Thymus (tissue), 11 donors: Measurements from ENCODE around the gene ACRBP. TPM values are rescaled to one million over a fixed set of nuclear protein-coding genes. Genes with fewer than 3 reads are reported as not detected.

Experiments
- DNase-seq, 9 donors: peaks; one replicate each; pipeline ENCODE4 v3.0.0-alpha.2; 2013; ENCODE audit warnings: low spot score in 9 of 9, low read depth in 6 of 9, missing footprints in 1 of 9
- H3K27ac ChIP-seq, 2 donors: one replicate each; pipeline ENCODE4 v1.5.1; 2013; ENCODE audit warnings: control low read depth in 1 of 2, low read depth in 1 of 2, low read length in 1 of 2, mild to moderate bottlenecking in 1 of 2, moderate library complexity in 1 of 2
- H3K27me3 ChIP-seq, 2 donors: one replicate each; pipeline ENCODE4 v1.5.1; 2013; ENCODE audit warnings: low read length in 1 of 2; ENCODE audit not compliant: control insufficient read depth in 2 of 2, insufficient read depth in 1 of 2
- H3K36me3 ChIP-seq, 2 donors: one replicate each; pipeline ENCODE4 v1.5.1; 2013; ENCODE audit warnings: low read length in 1 of 2, mild to moderate bottlenecking in 1 of 2, moderate library complexity in 1 of 2; ENCODE audit not compliant: control insufficient read depth in 2 of 2, insufficient read depth in 2 of 2
- H3K4me1 ChIP-seq, 2 donors: one replicate each; pipeline ENCODE4 v1.5.1; 2013; ENCODE audit warnings: low read length in 2 of 2; ENCODE audit not compliant: control insufficient read depth in 2 of 2, insufficient read depth in 2 of 2
- H3K4me3 ChIP-seq, 2 donors: one replicate each; pipeline ENCODE4 v1.5.1; 2013; ENCODE audit warnings: low read length in 2 of 2, control low read depth in 1 of 2, mild to moderate bottlenecking in 1 of 2
- H3K9me3 ChIP-seq, 2 donors: one replicate each; pipeline ENCODE4 v1.5.1; 2013; ENCODE audit warnings: low read length in 1 of 2, mild to moderate bottlenecking in 1 of 2; ENCODE audit not compliant: control insufficient read depth in 2 of 2, insufficient read depth in 1 of 2
- WGBS: extraction: QIAGEN DNeasy Blood & Tissue Kit; methylation state at CpG from one replicate; pipeline ENCODE4 v1.1.7; 2013; 5-methylcytosine and 5-hydroxymethylcytosine counted together
- polyA plus RNA-seq: library from polyadenylated mRNA; stranded (reverse); fragments of 200-250 nt; gene quantifications from one replicate; pipeline ENCODE4 v1.2.3, GENCODE V29; 2013
- total RNA-seq: library from RNA; stranded (reverse); fragments of 120-200 nt; gene quantifications from one replicate; pipeline ENCODE4 v1.2.4, GENCODE V29; 2013
- donor health status: healthy.

ACRBP gene
- total and polyA plus RNA-seq, 2 donors, result 2.0 to 10.5 TPM

GRCh38 chr12:6685814-6686213, 38.6 kb upstream of the ACRBP start:
- no peak for DNase-seq
- H3K4me1 ChIP-seq, result peaks cover 14 to 24% of the 10 kb centered on the region in 2 donors

GRCh38 chr12:6684609-6685008, 37.4 kb upstream of the ACRBP start:
- H3K36me3 ChIP-seq, result peaks cover 20 to 60% of the 10 kb centered on the region in 2 donors
- H3K4me3 ChIP-seq, result no peak overlapping the region
- H3K27ac ChIP-seq, result no peak overlapping the region
- peak in 4 of 9 donors; percentile 18 to 64 (median 30) for DNase-seq
- no peaks in the 10 kb centered on the region for H3K9me3 ChIP-seq
- no peaks in the 10 kb centered on the region for H3K27me3 ChIP-seq
- 78% methylated on average over 6 of the region's 6 CpGs for WGBS
- H3K4me1 ChIP-seq, result peaks cover 8 to 15% of the 10 kb centered on the region in 2 donors

More at GRCh38 chr12:6685814-6686213, 38.6 kb upstream of the ACRBP start:
- Histone ChIP-seq H3K4me3 (no peak overlapping the region), H3K9me3 (no peaks in the 10 kb centered on the region), H3K36me3 (peaks cover 19 to 48% of the 10 kb centered on the region in 2 donors), H3K27ac (no peak overlapping the region), H3K27me3 (no peaks in the 10 kb centered on the region)
- 94% methylated on average over 3 of the region's 3 CpGs for WGBS

- WGBS, result 96% methylated on average over 5 of the region's 5 CpGs
- Histone ChIP-seq H3K4me3 (no peak overlapping the region), H3K27ac (no peak overlapping the region), H3K9me3 (no peaks in the 10 kb centered on the region), H3K36me3 (peaks cover 76 to 97% of the 10 kb centered on the region in 2 donors), H3K4me1 (no peaks in the 10 kb centered on the region), H3K27me3 (no peaks in the 10 kb centered on the region)
- DNase-seq, result no peak
Measured at GRCh38 chr12:6676962-6677361, 29.7 kb upstream of the ACRBP start.

DNA sequence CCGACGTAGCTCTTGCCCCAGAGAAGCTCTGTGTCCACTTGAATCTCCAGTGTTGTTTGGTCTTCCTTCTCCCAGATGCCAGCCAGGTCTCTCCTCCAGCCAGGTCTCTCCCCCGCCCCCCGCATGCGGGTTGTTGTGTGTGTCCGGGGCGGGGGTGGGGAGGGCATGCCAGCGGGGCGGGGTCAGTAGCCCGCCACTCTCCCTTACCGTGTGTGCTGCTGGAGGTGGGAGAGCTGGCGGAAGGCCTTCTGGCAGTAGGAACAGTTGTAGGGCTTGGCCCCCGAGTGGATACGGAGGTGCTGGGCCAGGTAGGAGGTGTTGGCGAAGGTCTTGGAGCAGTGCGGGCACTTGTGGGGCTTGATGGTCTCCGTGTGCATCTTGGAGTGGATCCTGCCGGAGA, 24.9 kb upstream of the ACRBP start:
- Histone ChIP-seq H3K36me3 (peaks cover 84 to 97% of the 10 kb centered on the region in 2 donors), H3K27me3 (no peaks in the 10 kb centered on the region), H3K4me1 (no peaks in the 10 kb centered on the region), H3K9me3 (no peaks in the 10 kb centered on the region), H3K27ac (no peak overlapping the region), H3K4me3 (no peak overlapping the region)
- WGBS, result 98% methylated on average over 18 of the region's 18 CpGs
- no peak for DNase-seq

DNA sequence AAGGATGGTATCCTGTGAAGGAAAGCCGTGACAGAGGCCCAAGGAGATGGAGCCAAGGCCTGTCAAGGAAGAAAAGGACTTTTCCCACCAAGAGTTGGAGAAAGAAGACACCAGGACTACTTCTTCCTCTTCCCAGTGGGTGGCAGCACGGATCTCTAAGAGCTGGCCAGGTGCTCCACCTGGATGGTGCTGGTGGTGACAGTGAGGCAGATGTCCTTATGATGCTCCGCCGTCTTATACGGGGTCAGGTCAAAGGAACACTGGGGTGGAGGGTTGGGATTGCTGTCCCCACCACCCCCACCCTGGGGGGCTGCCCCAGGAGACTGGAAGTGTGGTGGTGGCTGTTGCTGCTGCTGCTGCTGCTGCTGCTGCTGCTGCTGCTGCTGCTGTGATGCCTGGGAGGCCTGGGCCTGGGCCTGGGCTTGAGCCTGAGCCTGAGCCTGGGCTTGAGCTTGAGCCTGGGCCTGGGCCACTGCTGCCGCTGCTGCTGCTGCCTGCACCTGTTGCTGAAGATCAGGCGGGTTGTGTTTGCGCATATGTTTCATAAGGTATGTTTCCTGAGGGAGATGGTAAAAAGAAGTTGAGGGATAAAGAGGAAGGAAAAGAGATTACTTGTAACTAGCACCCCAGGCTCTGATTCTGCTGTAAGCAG, 20.5 kb upstream of the ACRBP start:
- WGBS, result 97% methylated on average over 8 of the region's 8 CpGs
- Histone ChIP-seq H3K9me3 (no peaks in the 10 kb centered on the region), H3K27me3 (no peaks in the 10 kb centered on the region), H3K4me3 (no peak overlapping the region), H3K36me3 (peaks cover 52 to 67% of the 10 kb centered on the region in 2 donors), H3K4me1 (peaks cover 0 to 4% of the 10 kb centered on the region in 2 donors), H3K27ac (no peak overlapping the region)
- no peak for DNase-seq

- Histone ChIP-seq H3K4me1 (peaks cover 7 to 10% of the 10 kb centered on the region in 2 donors), H3K27me3 (no peaks in the 10 kb centered on the region), H3K9me3 (no peaks in the 10 kb centered on the region), H3K36me3 (peaks cover 38 to 52% of the 10 kb centered on the region in 2 donors), H3K4me3 (no peak overlapping the region), H3K27ac (no peak overlapping the region)
- WGBS, result 98% methylated on average over 2 of the region's 2 CpGs
- DNase-seq, result no peak
Measured at GRCh38 chr12:6666211-6666610, 19.0 kb upstream of the ACRBP start.

DNA sequence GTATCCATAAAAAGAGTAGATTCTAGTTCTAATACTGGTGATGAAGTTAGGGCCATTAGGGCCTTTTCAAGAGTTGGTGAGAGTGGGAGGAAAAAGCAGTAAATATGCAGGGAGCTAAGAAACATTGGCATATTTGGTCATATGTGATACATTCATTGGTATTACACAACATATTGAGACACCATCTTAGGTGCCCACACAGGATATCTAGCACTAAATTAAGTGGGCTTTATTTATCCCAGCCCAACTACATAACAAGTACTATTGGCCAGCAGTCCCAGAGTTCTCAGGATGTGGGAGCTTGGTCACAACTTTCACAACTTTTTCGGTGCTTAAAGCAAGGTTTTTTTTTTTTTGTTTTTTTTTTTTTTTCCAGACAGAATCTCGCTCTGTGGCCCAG, 17.7 kb upstream of the ACRBP start:
- H3K36me3 ChIP-seq, result peaks cover 26 to 39% of the 10 kb centered on the region in 2 donors
- no peak overlapping the region for H3K4me3 ChIP-seq
- 98% methylated on average over 2 of the region's 2 CpGs for WGBS
- DNase-seq, result no peak
- H3K9me3 ChIP-seq, result no peaks in the 10 kb centered on the region
- H3K4me1 ChIP-seq, result peaks cover 7 to 10% of the 10 kb centered on the region in 2 donors
- H3K27me3 ChIP-seq, result no peaks in the 10 kb centered on the region
- no peak overlapping the region for H3K27ac ChIP-seq

DNA sequence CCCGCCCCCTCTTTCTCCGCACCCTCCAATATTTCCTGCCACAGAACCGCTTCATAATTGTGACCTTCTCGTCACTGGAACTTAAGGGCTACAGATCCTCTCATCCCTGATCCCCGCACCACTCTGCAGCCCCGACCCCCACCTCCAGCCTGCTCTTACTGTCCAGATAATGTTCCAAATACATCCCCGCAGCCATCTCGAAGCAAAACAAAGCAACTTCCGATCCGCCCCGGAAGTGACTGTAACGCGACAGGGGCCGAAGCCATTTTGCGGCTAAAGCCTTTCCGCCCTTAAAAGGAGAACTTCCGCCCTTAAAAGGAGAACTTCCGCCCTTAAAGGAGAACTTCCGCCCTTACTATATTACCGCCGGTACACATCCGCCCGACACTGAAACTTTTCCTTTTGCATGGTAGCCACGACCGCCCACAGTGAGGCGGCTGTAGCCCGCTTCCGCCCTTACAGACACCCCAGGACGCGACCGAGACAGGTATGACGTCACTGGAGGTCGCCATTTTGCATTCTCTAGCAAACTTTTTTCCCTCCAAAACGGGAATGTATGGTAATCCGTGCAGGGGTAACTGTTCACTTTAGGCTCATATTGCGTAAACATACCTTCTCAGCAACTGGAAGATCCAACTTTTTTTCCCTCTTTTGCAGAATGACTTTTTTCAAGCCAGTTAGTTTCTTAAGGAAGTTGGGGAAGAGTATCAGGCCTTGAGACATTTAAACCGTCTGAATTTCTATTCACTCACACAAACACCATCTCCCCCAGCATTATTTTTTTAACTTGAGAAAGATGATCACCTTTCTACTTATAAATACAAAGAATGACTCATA, 15.9 kb upstream of the ACRBP start, which contains the start of gene ING4:
ING4 (minus strand) TSS at position 214 of the 837 bp plus-strand sequence; CDS start at position 196, 18 bp downstream.
- Histone ChIP-seq H3K27me3 (no peaks in the 10 kb centered on the region), H3K9me3 (no peaks in the 10 kb centered on the region), H3K4me1 (peaks cover 7 to 10% of the 10 kb centered on the region in 2 donors), H3K36me3 (peaks cover 14 to 30% of the 10 kb centered on the region in 2 donors), H3K4me3 (peak within 1 kb of the TSS; percentile 77 to 80), H3K27ac (peak within 1 kb of the TSS; percentile 89 to 91)
- peak; percentile 96 to 100 (median 99) for DNase-seq
- 3% methylated on average over 37 of the region's 37 CpGs for WGBS

DNA sequence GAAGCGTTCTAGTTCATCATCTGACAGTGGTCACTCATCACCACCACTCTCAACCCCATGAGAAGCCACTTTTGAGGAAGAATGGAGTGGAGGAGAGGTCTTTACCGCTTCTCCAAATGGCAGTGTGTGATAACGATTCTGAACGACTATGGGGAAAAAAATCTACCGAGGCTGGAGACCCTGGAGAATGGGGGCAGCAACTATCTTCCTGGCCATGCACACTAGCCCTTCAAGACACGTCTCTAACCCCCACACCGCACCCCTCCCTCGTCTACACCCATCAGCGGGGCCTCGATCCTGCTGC, 15.3 kb upstream of the ACRBP start:
- peaks cover 9 to 25% of the 10 kb centered on the region in 2 donors for H3K36me3 ChIP-seq
- H3K9me3 ChIP-seq, result no peaks in the 10 kb centered on the region
- peak overlapping the region; percentile 77 to 80 for H3K4me3 ChIP-seq
- peak overlapping the region; percentile 68 to 72 for H3K27ac ChIP-seq
- peaks cover 7 to 10% of the 10 kb centered on the region in 2 donors for H3K4me1 ChIP-seq
- H3K27me3 ChIP-seq, result no peaks in the 10 kb centered on the region
- no peak for DNase-seq
- WGBS, result 2% methylated on average over 10 of the region's 10 CpGs
